HepG2 (cell line): ENCODE results near the gene HOXD9. TPM values are rescaled to one million over a fixed set of nuclear protein-coding genes. Genes with fewer than 3 reads are reported as not detected.
A peak's percentile ranks its signal among the peaks of the same experiment; 100 is the strongest.

Experiments
- AKAP8 ChIP-seq: sonication (generic); formaldehyde crosslinking; IDR thresholded peaks from 2 replicates; pipeline ENCODE4 v1.5.1; 2020; ENCODE audit warnings: mild to moderate bottlenecking, missing genetic modification reagents
- CBX5 ChIP-seq: sonication (generic); formaldehyde crosslinking; IDR thresholded peaks from 2 replicates; pipeline ENCODE4 v1.4.0; 2020; ENCODE audit warnings: missing genetic modification reagents, borderline replicate concordance
- HMGA1 ChIP-seq: sonication (generic); formaldehyde crosslinking; conservative IDR thresholded peaks from 2 replicates; pipeline ENCODE4 v1.4.0; 2020; ENCODE audit warnings: missing genetic modification reagents
- HNRNPH1 ChIP-seq: fragments of 200-400 bp; formaldehyde crosslinking; optimal IDR thresholded peaks from 2 replicates; pipeline ENCODE3; 2017; ENCODE audit warnings: mild to moderate bottlenecking, low read depth, low read length
- IKZF1 ChIP-seq: fragments of 450-650 bp; IDR thresholded peaks from 2 replicates; pipeline ENCODE4 v1.7.1; 2016
- PREB ChIP-seq: sonication (generic); formaldehyde crosslinking; IDR thresholded peaks from 2 replicates; pipeline ENCODE4 v1.4.0; 2020; ENCODE audit warnings: missing genetic modification reagents
- PTBP1 ChIP-seq: fragments of 200-400 bp; formaldehyde crosslinking; IDR thresholded peaks from 2 replicates; pipeline ENCODE4 v1.6.1; 2018; ENCODE audit warnings: low read length, low read depth; ENCODE audit not compliant: poor library complexity, severe bottlenecking
- SNRNP70 ChIP-seq: fragments of 200-400 bp; formaldehyde crosslinking; IDR thresholded peaks from 2 replicates; pipeline ENCODE4 v1.6.1; 2017; ENCODE audit warnings: mild to moderate bottlenecking, low read depth, low read length, moderate library complexity
- TAF15 ChIP-seq: fragments of 200-400 bp; formaldehyde crosslinking; IDR thresholded peaks from one replicate; pipeline ENCODE4 v1.6.1; 2018; ENCODE audit warnings: mild to moderate bottlenecking, low read depth, low read length; ENCODE audit not compliant: poor library complexity, severe bottlenecking
- TEF ChIP-seq: sonication (generic); formaldehyde crosslinking; IDR thresholded peaks from 2 replicates; pipeline ENCODE4 v1.5.0; 2020; ENCODE audit warnings: missing genetic modification reagents
- TRIM22 ChIP-seq: fragments of 450-650 bp; IDR thresholded peaks from 2 replicates; pipeline ENCODE4 v1.6.1; 2017
- UBTF ChIP-seq: sonication (generic); formaldehyde crosslinking; IDR thresholded peaks from 2 replicates; pipeline ENCODE4 v1.4.0; 2020; ENCODE audit warnings: mild to moderate bottlenecking, missing genetic modification reagents
- ZFAT ChIP-seq: sonication (generic); formaldehyde crosslinking; conservative IDR thresholded peaks from 2 replicates; pipeline ENCODE4 v1.8.1; 2023; ENCODE audit warnings: missing genetic modification reagents, inconsistent platforms
- ZHX1 ChIP-seq: sonication (generic); formaldehyde crosslinking; IDR thresholded peaks from 2 replicates; pipeline ENCODE4 v1.8.1; 2022; ENCODE audit warnings: low read depth, mild to moderate bottlenecking, missing genetic modification reagents
- ZNF354B ChIP-seq: sonication (generic); formaldehyde crosslinking; IDR thresholded peaks from 2 replicates; pipeline ENCODE4 v1.8.0; 2022; ENCODE audit warnings: mild to moderate bottlenecking, missing genetic modification reagents
- ZNF431 ChIP-seq: sonication (generic); formaldehyde crosslinking; IDR thresholded peaks from 2 replicates; pipeline ENCODE4 v1.9.0; 2022; ENCODE audit warnings: missing genetic modification reagents, low read depth, mild to moderate bottlenecking, borderline replicate concordance
- ZNF567 ChIP-seq: sonication (generic); formaldehyde crosslinking; IDR thresholded peaks from 2 replicates; pipeline ENCODE4 v1.8.1; 2023; ENCODE audit warnings: mild to moderate bottlenecking, missing genetic modification reagents, borderline replicate concordance
- ZNF629 ChIP-seq: sonication (generic); formaldehyde crosslinking; conservative IDR thresholded peaks from 2 replicates; pipeline ENCODE4 v1.5.0; 2020; ENCODE audit warnings: missing genetic modification reagents
- ZNF747 ChIP-seq: sonication (generic); formaldehyde crosslinking; IDR thresholded peaks from 2 replicates; pipeline ENCODE4 v1.8.1; 2023; ENCODE audit warnings: missing genetic modification reagents, mild to moderate bottlenecking, borderline replicate concordance
- ZNF776 ChIP-seq: sonication (generic); formaldehyde crosslinking; IDR thresholded peaks from 2 replicates; pipeline ENCODE4 v1.4.0; 2020; ENCODE audit warnings: mild to moderate bottlenecking, missing genetic modification reagents
- ZSCAN29 ChIP-seq: sonication (generic); formaldehyde crosslinking; conservative IDR thresholded peaks from 2 replicates; pipeline ENCODE4 v1.4.0; 2020; ENCODE audit warnings: mild to moderate bottlenecking, missing genetic modification reagents
- polyA plus RNA-seq, 8 experiments: library from polyadenylated mRNA; depleted of rRNA in 3 of 8; stranded (reverse) in 7 of 8; unstranded in 1 of 8; fragments of >200 nt; fragmentation: Illumina TruSeq in 4 of 8; extraction: Trizol in 4 of 8; gene quantifications; 2 replicates each; pipeline versions ENCODE4 v1.2.1 to v1.2.3, GENCODE V29; 2011 to 2016; ENCODE audit warnings: low read depth in 4 of 8, missing spikeins in 1 of 8, mixed read lengths in 1 of 8; ENCODE audit not compliant: insufficient read depth in 1 of 8
- total RNA-seq, 5 experiments: library from RNA; depleted of rRNA; stranded (reverse); fragments of >200 nt; fragmentation: Illumina TruSeq; extraction: Trizol; gene quantifications; 2 replicates each; pipeline ENCODE4 v1.2.3, GENCODE V29; 2016; ENCODE audit warnings: low read depth in 1 of 5

HOXD9 gene
- total and polyA plus RNA-seq, 2 of the 13 experiments (the other 11 are each of a cell fraction or from before 2014, with no cell fraction given), result not detected

- TF ChIP-seq UBTF (CRISPR knock-in tag), result peak; percentile 55; the same call in 1 of the 2 replicates
- 0 out of 2 replicates have a peak, but pooled peaks have one; percentile 59 for TF ChIP-seq ZNF354B (CRISPR knock-in tag)
- 0 out of 2 replicates have a peak, but pooled peaks have one; percentile 37 for TF ChIP-seq AKAP8 (CRISPR knock-in tag)
- peak; percentile 85; the same call in 1 of the 2 replicates for TF ChIP-seq ZNF747 (CRISPR knock-in tag)
- TF ChIP-seq PTBP1, result peak; percentile 77
- no peak for TF ChIP-seq HNRNPH1
- TF ChIP-seq PREB (CRISPR knock-in tag), result no peak
- TF ChIP-seq IKZF1, result no peak
- TF ChIP-seq ZSCAN29 (CRISPR knock-in tag), result peak; percentile 58; the same call in 1 of the 2 replicates
- no peak for TF ChIP-seq ZNF629 (CRISPR knock-in tag)
- TF ChIP-seq ZFAT (CRISPR knock-in tag), result no peak
- TF ChIP-seq CBX5 (CRISPR knock-in tag), result peak; percentile 94
- 0 out of 2 replicates have a peak, but pooled peaks have one; percentile 17 for TF ChIP-seq ZNF567 (CRISPR knock-in tag)
- TF ChIP-seq ZNF776, result peak; percentile 75
- no peak for TF ChIP-seq TRIM22
- TF ChIP-seq TAF15, result peak; percentile 80
- TF ChIP-seq SNRNP70, result no peak
- TF ChIP-seq ZHX1, result no peak
- no peak for TF ChIP-seq HMGA1 (CRISPR knock-in tag)
- TF ChIP-seq TEF (CRISPR knock-in tag), result no peak
- 0 out of 2 replicates have a peak, but pooled peaks have one; percentile 59 for TF ChIP-seq ZNF431
Measured at GRCh38 chr2:176140513-176141317, 18.2 kb downstream of the HOXD9 start (continued).
